ENCODE data around the gene AIRE.
"Not testable (repeated sequence)": the region's sequence is repeated elsewhere in the genome, so short reads cannot be mapped to it uniquely, and the experiment has no call there.

AIRE gene

GRCh38 chr21:44338971-44339910, 53.6 kb downstream of the AIRE start, which contains the start of gene CFAP410:
TSS of gene CFAP410 (minus strand) at chr21:44339390. CDS start at chr21:44339194, 196 bp downstream.
- peak; percentile 92 for DNase-seq

- not testable (repeated sequence) for DNase-seq
Measured at GRCh38 chr21:44341726-44342458, 56.2 kb downstream of the AIRE start.

GRCh38 chr21:44342981-44343380, 57.3 kb downstream of the AIRE start:
- DNase-seq = not testable (repeated sequence)

- DNase-seq = no peak
Measured at GRCh38 chr21:44344541-44345183, 59.0 kb downstream of the AIRE start.

- no peak for DNase-seq
Measured at GRCh38 chr21:44345495-44345894, 59.8 kb downstream of the AIRE start.

GRCh38 chr21:44347911-44348451, 62.3 kb downstream of the AIRE start:
- DNase-seq = no peak

Data from T-helper 9 cell (primary cell).